HepG2 (cell line): Measurements from ENCODE around the gene ENAH. TPM values are rescaled to one million over a fixed set of nuclear protein-coding genes. Genes with fewer than 3 reads are reported as not detected.
A peak's percentile ranks its signal among the peaks of the same experiment; 100 is the strongest.
"Not testable (repeated sequence)": the region's sequence is repeated elsewhere in the genome, so short reads cannot be mapped to it uniquely, and the experiment has no call there.

ENCODE experiments used
- ATAC-seq: fragments of 200-7000 bp; cut with Tn5 transposase; 3 replicates; pipeline ENCODE4 v1.9.1; 2020; ENCODE audit warnings: mild to moderate bottlenecking, moderate library complexity
- BruUV-seq: library from RNA; stranded (reverse); fragments of 400-500 nt; replicated peaks from 2 replicates; lab custom pipeline; 2021; lab: Mats Ljungman, UMichigan
- CTCF ChIA-PET: fragments of 300-600 bp; formaldehyde crosslinking; extraction: SDS; loops from one replicate; lab custom pipeline; 2021; ENCODE audit warnings: low total read pairs, inconsistent platforms, low intra/inter-chr PET ratio; lab: Yijun Ruan, JAX
- POLR2A ChIA-PET: fragments of 350-600 bp; sonication (Branson Sonifier 250); formaldehyde crosslinking; loops from one replicate; lab custom pipeline; 2020; ENCODE audit warnings: antibody characterized with exemption, inconsistent platforms; lab: Yijun Ruan, JAX
- DNase-seq: peaks from one replicate; pipeline ENCODE4 v3.0.0-alpha.2; 2015; ENCODE audit warnings: low spot score
- FAIRE-seq: peaks from 3 replicates; lab custom pipeline; 2011; peaks lifted over from hg19 to GRCh38; lab: Jason Lieb, UNC
- H2AFZ ChIP-seq: one replicate; pipeline ENCODE4 v1.6.1; 2011; ENCODE audit warnings: low read length, inconsistent platforms
- H3K27ac ChIP-seq: fragments of 300-600 bp; 3 replicates; pipeline ENCODE4 v1.8.0; 2011; ENCODE audit warnings: mixed run types, mild to moderate bottlenecking, mixed read lengths, low read length, inconsistent platforms; ENCODE audit not compliant: insufficient read depth; ENCODE audit errors: extremely low read length
- H3K27me3 ChIP-seq, 2 experiments: fragments of 200-600 bp in 1 of 2; 2 replicates in 1 of 2; 3 replicates in 1 of 2; pipeline versions ENCODE4 v1.6.0 to v1.8.0; 2011; ENCODE audit warnings: low read length in 2 of 2, mild to moderate bottlenecking in 2 of 2, moderate library complexity in 2 of 2, inconsistent platforms in 1 of 2; ENCODE audit not compliant: insufficient read depth in 2 of 2, control insufficient read depth in 1 of 2
- H3K36me3 ChIP-seq, 2 experiments: fragments of 200-600 bp in 1 of 2; replicated peaks in 1 of 2; 2 replicates in 1 of 2; 3 replicates in 1 of 2; pipeline versions ENCODE4 v1.5.1 to v1.8.0; 2011; ENCODE audit warnings: low read length in 2 of 2, inconsistent platforms in 1 of 2; ENCODE audit not compliant: insufficient read depth in 2 of 2, control insufficient read depth in 1 of 2
- H3K4me1 ChIP-seq: 2 replicates; pipeline ENCODE4 v1.5.1; 2012; ENCODE audit warnings: low read length, inconsistent platforms; ENCODE audit not compliant: insufficient read depth
- H3K4me2 ChIP-seq: 2 replicates; pipeline ENCODE4 v1.6.0; 2011; ENCODE audit warnings: low read depth, low read length, inconsistent platforms
- H3K4me3 ChIP-seq, 3 experiments: fragments of 200-600 bp in 1 of 3; sonication (generic), shearing (Covaris generic) in 1 of 3; replicated peaks in 1 of 3; 2 replicates each; pipeline ENCODE4 v1.5.1; 2011 to 2016; ENCODE audit warnings: low read length in 3 of 3, inconsistent platforms in 2 of 3, low read depth in 2 of 3, mild to moderate bottlenecking in 2 of 3, control low read depth in 1 of 3, mixed read lengths in 1 of 3; ENCODE audit not compliant: insufficient read depth in 1 of 3
- H3K79me2 ChIP-seq: one replicate; pipeline ENCODE4 v1.6.1; 2011; ENCODE audit warnings: low read length, inconsistent platforms; ENCODE audit not compliant: insufficient read depth
- H3K9ac ChIP-seq: 2 replicates; pipeline ENCODE4 v1.6.0; 2011; ENCODE audit warnings: mild to moderate bottlenecking, low read depth, low read length, inconsistent platforms; ENCODE audit not compliant: insufficient read depth
- H3K9me3 ChIP-seq: 2 replicates; pipeline ENCODE4 v1.5.1; 2012; ENCODE audit warnings: mild to moderate bottlenecking, low read length
- H4K20me1 ChIP-seq: 2 replicates; pipeline ENCODE4 v1.6.0; 2011; ENCODE audit warnings: inconsistent platforms, mild to moderate bottlenecking, low read length, moderate library complexity; ENCODE audit not compliant: insufficient read depth
- FOSL2 ChIP-seq: sonication (generic); formaldehyde crosslinking; IDR thresholded peaks from 2 replicates; pipeline ENCODE4 v1.4.0; 2020; ENCODE audit warnings: missing genetic modification reagents
- ZC3H4 ChIP-seq: sonication (generic); formaldehyde crosslinking; IDR thresholded peaks from 2 replicates; pipeline ENCODE4 v1.4.0; 2020; ENCODE audit warnings: missing genetic modification reagents, borderline replicate concordance
- ZNF121 ChIP-seq: sonication (generic); formaldehyde crosslinking; IDR thresholded peaks from 2 replicates; pipeline ENCODE4 v1.5.0; 2020; ENCODE audit warnings: mild to moderate bottlenecking, missing genetic modification reagents
- WGBS: methylation state at CpG from one replicate; pipeline ENCODE4 v1.1.6; 2017; ENCODE audit warnings: low lambda C conversion rate; 5-methylcytosine and 5-hydroxymethylcytosine counted together
- in situ Hi-C: cut with HindIII; loops from 2 replicates; pipeline ENCODE4 v1.10.0; 2017; ENCODE audit warnings: low pct_unique_long_range_greater_than_20kb; ENCODE audit not compliant: extremely low pct_ligation_motif_present
- intact Hi-C: fragments of 100-400 bp; cut with micrococcal nuclease; formaldehyde crosslinking; loops from one replicate; pipeline ENCODE4 v1.10.0; 2022; ENCODE audit not compliant: unreplicated experiment
- polyA plus RNA-seq, 8 experiments: library from polyadenylated mRNA; depleted of rRNA in 3 of 8; stranded (reverse) in 7 of 8; unstranded in 1 of 8; fragments of >200 nt; fragmentation: Illumina TruSeq in 4 of 8; extraction: Trizol in 4 of 8; gene quantifications; 2 replicates each; pipeline versions ENCODE4 v1.2.1 to v1.2.3, GENCODE V29; 2011 to 2016; ENCODE audit warnings: low read depth in 4 of 8, missing spikeins in 1 of 8, mixed read lengths in 1 of 8; ENCODE audit not compliant: insufficient read depth in 1 of 8
- total RNA-seq, 5 experiments: library from RNA; depleted of rRNA; stranded (reverse); fragments of >200 nt; fragmentation: Illumina TruSeq; extraction: Trizol; gene quantifications; 2 replicates each; pipeline ENCODE4 v1.2.3, GENCODE V29; 2016; ENCODE audit warnings: low read depth in 1 of 5

The ENAH gene
- total and polyA plus RNA-seq, 2 of the 13 experiments (the other 11 are each of a cell fraction or from before 2014, with no cell fraction given), result 22.1 to 58.3 TPM

DNA sequence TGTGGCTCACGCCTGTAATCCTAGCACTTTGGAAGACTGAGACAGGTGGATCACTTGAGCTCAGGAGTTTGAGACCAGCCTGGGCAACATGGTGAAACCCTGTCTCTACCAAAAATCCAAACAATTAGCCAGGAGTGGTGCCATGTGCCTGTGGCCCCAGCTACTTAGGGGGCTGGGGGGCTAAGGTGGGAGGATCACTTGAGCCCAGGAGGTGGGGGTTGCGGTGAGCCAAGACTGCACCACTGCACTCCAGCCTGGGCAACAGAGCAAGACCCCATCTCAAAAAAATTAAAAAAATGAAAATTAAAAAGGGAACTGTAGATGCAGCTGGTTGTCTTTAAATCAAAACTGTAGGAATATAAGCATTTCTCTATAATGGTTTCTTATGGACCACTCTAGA, 142.2 kb downstream of the ENAH start:
- H3K27ac ChIP-seq, intact Hi-C loops, POLR2A ChIA-PET: not testable (repeated sequence)

DNA sequence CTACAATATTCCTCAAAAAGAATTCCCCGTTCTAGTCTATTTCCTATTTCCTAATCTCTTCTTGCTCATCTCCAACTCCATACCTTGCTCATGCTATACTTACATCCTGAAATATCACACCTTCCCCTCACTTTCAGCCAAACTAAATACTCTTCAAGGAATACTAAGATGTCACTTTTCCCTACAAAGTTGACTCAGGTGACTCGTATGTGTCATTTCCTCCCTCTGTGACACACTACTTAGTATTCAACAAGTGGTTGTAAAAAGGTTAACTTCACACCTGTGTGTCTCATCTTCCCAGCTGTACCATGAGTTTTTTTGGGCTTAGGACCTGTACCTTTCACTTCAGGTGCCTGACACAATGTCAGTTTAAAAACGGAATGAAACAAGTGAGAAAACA, 143.2 kb downstream of the ENAH start:
- in situ Hi-C loops, result no loop called here
- WGBS, result 95% methylated on average over 3 of the region's 3 CpGs

More for the DNA sequence above, 142.2 kb downstream of the ENAH start:
- not testable (repeated sequence) for H3K4me1 ChIP-seq, H4K20me1 ChIP-seq, DNase-seq, H3K9ac ChIP-seq, H3K9me3 ChIP-seq
- CTCF ChIA-PET, result interaction anchor here (0.6 kb wide), 1 partner anchor 596 kb away, joined by 4 read pairs; no protein-coding TSS in a partner anchor
- TF ChIP-seq ZNF121, result peak; percentile 56; the same call in 1 of the 2 replicates
- TF ChIP-seq, all 625 proteins: peak for 1; not testable (repeated sequence) for 624
- H3K4me2 ChIP-seq, BruUV-seq, H3K27me3 ChIP-seq, FAIRE-seq, in situ Hi-C loops, ATAC-seq, H3K4me3 ChIP-seq, H3K79me2 ChIP-seq, H2AFZ ChIP-seq: not testable (repeated sequence)
- peaks cover 0 to 28% of the 10 kb centered on the region in 2 experiments; a peak in 4 of 5 replicates for H3K36me3 ChIP-seq
- WGBS, result 95% methylated on average over 2 of the region's 2 CpGs

More for the DNA sequence above, 143.2 kb downstream of the ENAH start:
- ATAC-seq (no peak), DNase-seq (peak; percentile 25), FAIRE-seq (no peak)
- H3K27ac ChIP-seq, result no peak overlapping the region
- no peak overlapping the region for H3K4me2 ChIP-seq
- no TSS peak for BruUV-seq
- H3K4me1 ChIP-seq, result peaks cover 8% of the 10 kb centered on the region; the same call in 1 of the 2 replicates
- no peak overlapping the region for H2AFZ ChIP-seq
- peaks cover 0 to 28% of the 10 kb centered on the region in 2 experiments; a peak in 4 of 5 replicates for H3K36me3 ChIP-seq
- intact Hi-C loops, result no loop called here
- ChIA-PET POLR2A (no interaction called here), CTCF (no interaction called here)
- no peaks in the 10 kb centered on the region for H3K9me3 ChIP-seq
- H3K79me2 ChIP-seq, result no peaks in the 10 kb centered on the region
- H4K20me1 ChIP-seq, result no peaks in the 10 kb centered on the region
- H3K27me3 ChIP-seq, result no peaks in the 10 kb centered on the region
- H3K4me3 ChIP-seq, result no peak overlapping the region
- TF ChIP-seq ZC3H4, result no peak
- peak; percentile 23; the same call in 1 of the 2 replicates for TF ChIP-seq FOSL2
- no peak overlapping the region for H3K9ac ChIP-seq
